NCI-H2081 (cell line): ENCODE data around the gene CCDC12.

Experiments used
- DNase-seq, 2 experiments: peaks; one replicate each; lab custom pipeline; 2025; lab: John Stamatoyannopoulos, UW

Gene CCDC12

DNA sequence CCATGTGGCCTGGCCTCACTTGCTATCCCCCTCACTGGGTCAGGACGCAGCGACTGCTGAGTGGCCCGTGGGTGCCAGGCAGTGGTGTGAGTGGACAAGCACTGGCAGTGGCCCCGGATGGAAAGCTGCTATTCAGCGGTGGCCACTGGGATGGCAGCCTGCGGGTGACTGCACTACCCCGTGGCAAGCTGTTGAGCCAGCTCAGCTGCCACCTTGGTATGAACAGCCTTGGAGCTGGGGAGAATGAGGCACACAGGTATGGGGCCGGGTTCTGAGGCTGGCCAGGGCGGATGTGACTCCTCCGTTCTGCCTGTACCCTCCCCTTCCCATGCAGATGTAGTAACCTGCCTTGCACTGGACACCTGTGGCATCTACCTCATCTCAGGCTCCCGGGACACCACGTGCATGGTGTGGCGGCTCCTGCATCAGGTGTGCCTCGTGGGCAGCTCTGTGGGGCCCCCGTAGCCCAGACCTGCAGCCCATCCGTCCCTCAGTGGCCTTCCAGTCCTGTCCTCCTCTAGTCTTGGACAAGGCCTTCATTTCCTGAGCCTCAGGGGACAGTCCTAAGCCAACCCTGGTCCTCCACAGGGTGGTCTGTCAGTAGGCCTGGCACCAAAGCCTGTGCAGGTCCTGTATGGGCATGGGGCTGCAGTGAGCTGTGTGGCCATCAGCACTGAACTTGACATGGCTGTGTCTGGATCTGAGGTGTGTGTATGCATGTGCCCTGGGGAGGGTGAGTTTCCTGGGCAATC, 31.1 kb upstream of the CCDC12 start:
- DNase-seq, result no peak

- DNase-seq, result no peak
Observed at GRCh38 chr3:47007001-47007400, 30.5 kb upstream of the CCDC12 start.

DNA sequence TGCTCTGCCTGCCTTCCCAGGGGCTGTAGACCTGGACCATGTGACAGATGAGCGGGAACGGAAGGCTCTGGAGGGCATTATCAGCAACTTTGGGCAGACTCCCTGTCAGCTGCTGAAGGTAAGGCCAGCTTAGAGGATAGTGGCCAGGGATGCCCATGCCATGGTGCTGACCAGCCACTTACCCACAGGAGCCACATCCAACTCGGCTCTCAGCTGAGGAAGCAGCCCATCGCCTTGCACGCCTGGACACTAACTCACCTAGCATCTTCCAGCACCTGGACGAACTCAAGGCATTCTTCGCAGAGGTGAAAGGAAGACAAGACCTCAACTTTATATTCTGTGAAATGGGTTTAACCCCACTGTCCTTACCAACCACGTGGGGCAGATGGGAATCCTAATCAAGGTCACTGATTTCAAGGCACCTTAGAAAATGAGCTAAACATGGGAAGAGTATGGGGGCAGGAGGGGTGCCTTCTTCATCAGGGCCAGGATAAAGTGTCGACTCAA, 29.7 kb upstream of the CCDC12 start:
- no peak for DNase-seq

DNA sequence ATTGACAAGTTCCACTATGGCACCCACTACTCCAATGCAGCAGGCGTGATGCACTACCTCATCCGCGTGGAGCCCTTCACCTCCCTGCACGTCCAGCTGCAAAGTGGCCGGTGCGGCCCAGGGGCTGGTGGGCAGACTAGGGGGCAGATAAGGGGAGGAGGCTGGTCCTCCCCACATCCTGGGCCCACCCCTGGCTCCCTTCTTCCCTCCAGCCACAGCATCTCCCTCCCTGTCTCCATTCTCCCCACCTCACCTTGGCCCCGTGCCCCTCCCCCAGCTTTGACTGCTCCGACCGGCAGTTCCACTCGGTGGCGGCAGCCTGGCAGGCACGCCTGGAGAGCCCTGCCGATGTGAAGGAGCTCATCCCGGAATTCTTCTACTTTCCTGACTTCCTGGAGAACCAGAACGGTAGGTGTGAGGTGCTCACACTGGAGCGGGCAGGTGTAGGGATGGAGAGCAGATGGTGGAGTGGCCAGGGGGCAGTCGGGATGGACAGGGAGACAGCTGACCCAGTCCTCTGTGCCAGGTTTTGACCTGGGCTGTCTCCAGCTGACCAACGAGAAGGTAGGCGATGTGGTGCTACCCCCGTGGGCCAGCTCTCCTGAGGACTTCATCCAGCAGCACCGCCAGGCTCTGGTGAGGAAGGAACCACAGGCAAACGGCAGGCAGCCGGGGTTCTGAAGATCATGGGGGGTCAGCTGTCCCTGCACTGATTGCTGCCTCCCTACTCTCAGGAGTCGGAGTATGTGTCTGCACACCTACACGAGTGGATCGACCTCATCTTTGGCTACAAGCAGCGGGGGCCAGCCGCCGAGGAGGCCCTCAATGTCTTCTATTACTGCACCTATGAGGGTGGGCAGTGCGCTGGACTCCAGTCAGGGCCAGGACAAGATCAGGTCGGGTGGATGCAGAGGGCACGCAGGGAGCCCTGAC, 28.9 kb upstream of the CCDC12 start:
- no peak for DNase-seq

DNA sequence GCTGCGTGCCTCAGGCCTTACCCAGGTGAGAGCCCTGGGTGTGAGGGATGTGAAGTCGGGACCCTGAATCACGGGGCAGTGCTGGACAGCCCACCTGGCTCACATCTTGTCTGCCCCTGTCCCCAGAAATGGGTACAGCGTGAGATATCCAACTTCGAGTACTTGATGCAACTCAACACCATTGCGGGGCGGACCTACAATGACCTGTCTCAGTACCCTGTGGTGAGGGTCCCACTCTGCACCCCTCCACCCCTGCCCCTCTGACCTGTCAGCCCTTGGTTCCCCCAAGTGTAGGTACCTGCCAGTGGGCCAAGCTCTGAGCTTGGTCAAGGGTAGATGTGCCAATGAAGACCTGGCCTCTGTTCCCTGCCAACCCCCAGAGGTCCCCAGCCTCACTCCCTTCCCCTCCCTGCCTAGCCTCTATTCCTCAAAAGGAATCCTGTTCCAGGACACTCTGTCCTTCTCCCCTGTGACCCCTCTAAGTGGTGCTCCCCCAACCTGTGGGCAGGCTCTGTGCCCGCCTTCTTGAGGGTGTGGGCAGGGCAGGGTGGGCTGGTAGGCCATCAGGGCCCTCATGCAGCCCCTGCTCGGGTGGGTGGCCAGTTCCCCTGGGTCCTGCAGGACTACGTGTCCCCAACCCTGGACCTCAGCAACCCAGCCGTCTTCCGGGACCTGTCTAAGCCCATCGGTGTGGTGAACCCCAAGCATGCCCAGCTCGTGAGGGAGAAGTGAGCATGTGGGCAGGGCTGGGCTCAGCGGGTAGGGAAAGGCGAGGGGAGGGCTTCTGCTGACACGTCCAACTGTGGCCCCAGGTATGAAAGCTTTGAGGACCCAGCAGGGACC, 28.0 kb upstream of the CCDC12 start:
- DNase-seq, result no peak

DNA sequence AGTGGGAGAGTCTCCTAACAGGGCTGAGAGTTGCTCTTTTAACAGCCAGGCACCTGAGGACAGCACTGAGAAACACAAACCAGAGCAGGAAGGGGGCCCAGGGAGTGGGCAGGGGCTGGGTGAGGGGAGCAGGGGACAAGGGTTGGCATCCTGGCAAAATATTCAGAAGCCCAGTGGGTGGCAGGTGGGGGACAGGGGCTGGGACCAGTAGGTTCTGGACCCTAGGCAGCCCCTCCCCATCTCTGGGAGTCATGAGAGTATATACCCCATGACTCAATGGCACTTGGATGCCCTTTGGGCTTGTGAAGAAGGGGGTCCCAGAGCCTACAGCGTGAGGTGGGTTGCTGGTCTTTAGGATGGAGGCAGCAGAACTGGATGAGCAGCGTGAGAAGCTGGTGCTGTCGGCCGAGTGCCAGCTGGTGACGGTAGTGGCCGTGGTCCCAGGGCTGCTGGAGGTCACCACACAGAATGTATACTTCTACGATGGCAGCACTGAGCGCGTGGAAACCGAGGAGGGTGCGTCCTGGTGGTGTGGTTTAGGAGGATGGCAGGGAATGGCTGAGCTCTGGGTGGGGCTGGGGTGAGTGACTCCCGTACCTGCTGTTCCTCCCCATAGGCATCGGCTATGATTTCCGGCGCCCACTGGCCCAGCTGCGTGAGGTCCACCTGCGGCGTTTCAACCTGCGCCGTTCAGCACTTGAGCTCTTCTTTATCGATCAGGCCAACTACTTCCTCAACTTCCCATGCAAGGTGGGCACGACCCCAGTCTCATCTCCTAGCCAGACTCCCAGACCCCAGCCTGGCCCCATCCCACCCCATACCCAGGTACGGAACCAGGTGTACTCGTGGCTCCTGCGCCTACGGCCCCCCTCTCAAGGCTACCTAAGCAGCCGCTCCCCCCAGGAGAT, 27.2 kb upstream of the CCDC12 start:
- DNase-seq, result no peak

GRCh38 chr3:47003056-47003410, 26.5 kb upstream of the CCDC12 start:
- DNase-seq, result no peak

DNA sequence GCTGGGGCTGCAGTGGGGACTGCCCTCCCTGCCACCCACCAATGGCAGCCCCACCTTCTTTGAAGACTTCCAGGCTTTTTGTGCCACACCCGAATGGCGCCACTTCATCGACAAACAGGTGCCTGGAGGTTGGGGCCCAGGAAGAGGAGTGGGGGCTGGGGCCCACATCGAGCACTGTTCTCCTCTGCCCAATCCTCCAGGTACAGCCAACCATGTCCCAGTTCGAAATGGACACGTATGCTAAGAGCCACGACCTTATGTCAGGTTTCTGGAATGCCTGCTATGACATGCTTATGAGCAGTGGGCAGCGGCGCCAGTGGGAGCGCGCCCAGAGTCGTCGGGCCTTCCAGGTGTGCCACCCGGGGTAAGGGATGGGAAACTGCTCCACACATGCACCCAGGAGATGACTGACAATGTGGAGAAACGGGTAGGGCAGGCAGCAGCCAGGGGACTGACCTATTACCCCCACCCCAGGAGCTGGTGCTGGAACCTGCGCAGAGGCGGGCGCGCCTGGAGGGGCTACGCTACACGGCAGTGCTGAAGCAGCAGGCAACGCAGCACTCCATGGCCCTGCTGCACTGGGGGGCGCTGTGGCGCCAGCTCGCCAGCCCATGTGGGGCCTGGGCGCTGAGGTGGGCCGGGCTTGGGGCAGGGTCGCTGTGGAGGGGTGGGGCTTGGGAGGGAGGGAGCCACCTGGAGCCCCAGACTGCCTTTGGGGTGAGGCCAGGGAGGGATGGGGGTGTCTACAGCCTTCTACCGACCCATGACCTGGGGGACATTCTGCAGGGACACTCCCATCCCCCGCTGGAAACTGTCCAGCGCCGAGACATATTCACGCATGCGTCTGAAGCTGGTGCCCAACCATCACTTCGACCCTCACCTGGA, 25.9 kb upstream of the CCDC12 start:
- DNase-seq, result no peak

- no peak for DNase-seq
Observed at GRCh38 chr3:47001731-47002170, 25.2 kb upstream of the CCDC12 start.

GRCh38 chr3:47000922-47001730, 24.6 kb upstream of the CCDC12 start:
- DNase-seq, result no peak

DNA sequence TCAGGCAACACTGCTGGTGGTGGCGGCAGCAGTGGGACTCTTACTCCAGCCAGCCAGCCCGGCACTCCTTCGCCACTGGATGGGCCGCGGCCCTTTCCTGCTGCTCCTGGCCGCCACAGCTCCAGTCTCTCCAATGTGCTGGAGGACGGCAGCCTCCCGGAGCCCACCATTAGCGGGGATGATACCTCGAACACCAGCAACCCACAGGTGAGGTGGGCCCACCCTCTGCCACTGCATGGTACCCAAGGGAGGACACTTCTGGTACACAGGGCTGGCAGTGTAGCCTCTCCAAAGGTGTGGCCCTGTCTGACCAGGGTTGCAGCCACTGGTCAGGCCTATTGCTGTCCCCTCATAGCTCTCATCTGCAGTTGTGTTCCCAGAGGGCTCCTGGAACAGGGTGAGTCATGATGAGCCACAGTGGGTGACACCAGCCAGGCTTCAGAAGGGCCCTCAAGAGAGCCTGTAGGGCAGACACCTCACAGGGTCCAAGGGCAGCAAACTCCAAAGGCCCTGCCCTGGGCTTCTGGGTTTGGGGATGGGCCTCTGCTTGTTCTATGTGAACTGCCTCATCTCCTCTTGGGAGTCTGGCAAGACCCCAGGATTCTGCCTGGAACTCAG, 23.8 kb upstream of the CCDC12 start:
- DNase-seq, result no peak

GRCh38 chr3:46999516-47000197, 23.1 kb upstream of the CCDC12 start:
- no peak for DNase-seq

GRCh38 chr3:46998852-46999515, 22.4 kb upstream of the CCDC12 start:
- no peak for DNase-seq

DNA sequence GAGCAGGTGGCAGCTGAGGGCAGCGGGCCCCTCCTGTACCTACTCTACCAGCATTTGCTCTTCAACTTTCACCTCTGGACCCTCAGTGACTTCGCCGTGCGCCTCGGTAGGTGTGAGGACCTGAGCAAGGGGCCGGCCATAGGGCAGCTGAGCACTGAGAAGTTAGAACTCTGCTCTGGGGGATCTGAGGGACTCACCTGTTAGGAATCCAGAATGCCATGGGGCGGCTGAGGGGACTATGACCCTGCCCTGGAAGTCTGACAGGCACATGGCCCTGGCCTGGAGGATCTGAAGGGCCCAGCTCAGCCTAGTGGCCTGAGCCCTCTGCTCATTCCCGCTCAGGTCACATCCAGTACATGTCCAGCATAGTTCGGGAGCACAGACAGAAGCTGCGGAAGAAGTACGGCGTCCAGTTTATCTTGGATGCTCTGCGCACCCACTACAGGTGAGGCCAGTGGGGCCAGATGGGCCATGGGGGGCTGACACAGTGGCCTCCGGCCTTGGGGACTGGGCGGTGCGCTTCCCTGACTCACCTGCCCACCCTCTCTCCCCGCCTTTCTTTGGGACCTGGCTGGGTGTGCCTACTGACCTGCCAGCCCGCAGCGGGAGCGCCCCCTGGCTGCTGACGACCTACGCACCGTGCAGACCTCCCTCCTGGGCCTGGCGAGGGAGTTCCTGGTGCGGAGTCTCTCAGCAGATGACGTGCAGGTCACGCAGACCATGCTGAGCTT, 21.7 kb upstream of the CCDC12 start:
- no peak for DNase-seq

DNA sequence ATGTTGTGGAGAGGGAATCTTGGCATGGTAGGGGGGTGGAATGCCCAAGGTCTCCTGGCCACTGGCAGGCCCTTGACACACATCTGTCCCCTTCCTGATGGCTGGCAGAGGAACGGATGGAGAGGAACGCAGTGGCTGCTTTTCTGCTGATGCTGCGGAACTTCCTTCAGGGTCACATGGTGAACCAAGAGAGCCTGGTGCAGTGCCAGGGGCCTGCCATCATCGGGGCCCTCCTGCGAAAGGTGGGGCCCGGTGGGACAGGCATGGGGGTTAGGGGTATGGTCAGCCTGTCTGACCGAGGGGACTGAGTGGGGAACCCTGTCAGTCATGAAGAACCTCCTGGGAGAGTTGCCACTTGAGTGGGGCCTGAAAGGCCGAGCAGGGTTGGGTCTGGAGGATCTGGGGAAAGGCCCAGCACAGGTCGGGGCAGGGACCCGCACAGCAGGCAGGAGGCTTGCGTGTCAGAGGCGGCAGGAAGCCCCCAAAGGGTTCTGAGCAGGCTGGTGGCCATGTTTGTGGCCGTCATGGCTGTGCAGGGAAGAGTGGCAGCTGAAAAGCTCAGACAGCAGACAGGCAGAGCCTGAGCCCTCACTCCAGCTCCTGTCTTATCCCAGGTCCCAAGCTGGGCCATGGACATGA, 21.0 kb upstream of the CCDC12 start:
- DNase-seq, result no peak

DNA sequence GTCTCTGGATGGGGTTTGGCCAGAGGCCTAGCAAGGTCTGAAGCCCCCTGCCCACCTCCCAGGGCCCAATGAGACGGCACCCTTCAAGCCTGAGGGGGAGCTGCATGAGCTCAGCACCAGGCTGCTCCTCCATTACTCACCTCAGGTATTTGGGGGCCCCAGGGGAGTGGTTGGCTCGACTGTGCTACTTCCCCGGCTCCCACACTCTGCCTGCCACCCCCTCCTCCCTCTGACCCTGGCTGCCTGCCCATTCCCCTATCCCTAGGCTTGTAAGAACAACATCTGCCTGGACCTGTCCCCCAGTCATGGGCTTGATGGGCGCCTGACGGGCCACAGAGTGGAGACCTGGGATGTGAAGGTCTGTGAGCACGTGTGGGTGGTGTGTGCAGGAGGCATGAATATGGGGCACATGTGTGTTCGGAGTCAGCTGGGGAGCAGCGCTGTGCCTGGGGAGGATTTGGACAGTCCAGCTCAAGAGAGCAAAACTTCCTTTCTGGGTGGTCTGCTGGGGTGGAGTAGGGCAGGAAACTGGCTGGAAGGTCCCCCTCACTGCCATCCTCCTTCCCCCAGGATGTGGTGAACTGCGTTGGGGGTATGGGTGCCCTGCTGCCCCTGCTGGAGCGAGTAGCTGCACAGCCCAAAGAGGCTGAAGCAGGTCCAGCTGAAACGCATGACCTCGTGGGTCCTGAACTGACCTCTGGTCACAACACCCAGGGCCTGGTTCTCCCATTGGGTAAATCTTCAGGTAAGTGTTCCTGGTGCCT, 20.3 kb upstream of the CCDC12 start:
- no peak for DNase-seq
